HG03280 (cell line): ENCODE data around the gene RGL1.

Experiments
- ATAC-seq: cut with Tn5 transposase; IDR thresholded peaks from one replicate; pipeline ENCODE4 v1.9.1; 2021; ENCODE audit warnings: mild to moderate bottlenecking, moderate library complexity; ENCODE audit not compliant: unreplicated experiment

RGL1 gene

DNA sequence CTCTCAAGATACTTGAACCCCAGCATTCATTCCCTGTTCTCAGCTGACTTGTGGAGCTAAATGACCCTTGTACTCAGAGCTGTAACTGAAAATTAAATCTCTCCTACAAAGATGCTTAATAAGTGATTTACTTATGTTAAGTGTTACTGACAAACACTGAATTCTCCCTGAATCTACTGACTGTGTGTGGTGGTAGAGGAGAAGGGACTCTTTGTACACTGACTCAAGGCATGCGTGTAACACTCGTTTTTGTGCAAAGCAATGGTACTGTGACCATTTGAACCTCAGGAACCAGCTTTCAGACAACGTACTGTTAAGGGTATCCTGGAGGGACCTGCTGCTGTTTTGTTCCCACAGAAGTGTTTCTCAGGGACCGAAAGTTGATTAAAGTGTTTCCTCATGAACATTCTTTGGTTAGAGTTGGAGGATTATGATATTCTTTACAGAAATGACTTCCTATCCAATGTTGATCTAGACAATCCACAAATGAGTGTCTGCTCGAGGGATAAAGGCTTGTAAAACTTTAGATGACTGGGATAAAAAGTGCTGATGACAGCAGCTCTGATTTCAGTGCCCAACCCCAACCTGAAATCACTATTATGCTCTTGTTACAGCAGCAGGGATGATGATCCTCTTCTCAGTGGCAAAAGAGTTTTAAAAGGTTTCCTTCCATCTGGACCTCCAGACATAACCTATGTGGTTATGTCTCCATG lies 12.8 kb downstream of the RGL1 start:
- no peak for ATAC-seq

DNA sequence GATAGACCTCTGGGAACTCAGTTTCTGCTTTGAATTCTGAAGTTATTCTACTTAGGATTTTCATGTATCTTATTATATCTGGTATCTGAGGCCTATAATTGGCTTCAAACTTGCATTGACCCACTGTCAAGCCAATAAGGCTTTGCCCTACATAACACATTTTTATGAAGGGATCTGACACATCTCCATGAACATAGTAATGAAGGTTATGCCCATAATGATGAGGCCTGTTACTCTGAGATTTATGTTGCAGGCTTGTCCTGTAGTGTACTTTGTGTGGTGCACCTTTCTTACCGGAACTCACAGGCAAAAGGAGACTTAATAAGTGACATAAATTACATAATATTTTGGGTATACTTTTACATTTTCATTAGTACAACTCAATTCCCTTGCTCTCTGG lies 14.1 kb downstream of the RGL1 start:
- ATAC-seq: no peak

DNA sequence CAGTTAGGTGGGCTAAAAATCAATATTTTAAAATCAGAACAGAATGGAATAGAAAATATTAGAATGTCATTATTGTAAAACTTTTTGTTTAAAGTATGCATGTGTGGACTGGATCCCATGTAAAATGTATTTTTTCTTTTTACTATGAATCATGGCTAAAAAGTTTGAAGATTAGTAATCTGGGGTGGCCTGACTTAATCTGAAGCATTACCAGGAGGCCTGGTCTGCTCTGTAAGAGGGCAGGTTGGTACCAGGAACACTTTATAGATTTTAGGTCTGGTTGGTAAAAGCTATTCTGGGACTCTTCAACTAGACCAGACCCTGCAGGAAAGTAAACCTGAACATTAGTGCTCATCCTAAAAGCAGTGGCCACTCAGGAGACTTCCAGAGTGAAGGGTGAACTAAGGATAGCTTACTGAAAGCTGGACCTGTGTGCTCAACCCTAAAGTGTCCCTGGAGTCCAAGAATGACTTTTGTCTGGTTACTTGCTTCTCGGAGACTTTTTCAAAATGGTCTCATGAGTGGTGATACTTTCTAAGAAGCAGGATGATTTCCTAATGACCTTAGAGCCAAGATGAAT lies 16.5 kb downstream of the RGL1 start:
- ATAC-seq: no peak

DNA sequence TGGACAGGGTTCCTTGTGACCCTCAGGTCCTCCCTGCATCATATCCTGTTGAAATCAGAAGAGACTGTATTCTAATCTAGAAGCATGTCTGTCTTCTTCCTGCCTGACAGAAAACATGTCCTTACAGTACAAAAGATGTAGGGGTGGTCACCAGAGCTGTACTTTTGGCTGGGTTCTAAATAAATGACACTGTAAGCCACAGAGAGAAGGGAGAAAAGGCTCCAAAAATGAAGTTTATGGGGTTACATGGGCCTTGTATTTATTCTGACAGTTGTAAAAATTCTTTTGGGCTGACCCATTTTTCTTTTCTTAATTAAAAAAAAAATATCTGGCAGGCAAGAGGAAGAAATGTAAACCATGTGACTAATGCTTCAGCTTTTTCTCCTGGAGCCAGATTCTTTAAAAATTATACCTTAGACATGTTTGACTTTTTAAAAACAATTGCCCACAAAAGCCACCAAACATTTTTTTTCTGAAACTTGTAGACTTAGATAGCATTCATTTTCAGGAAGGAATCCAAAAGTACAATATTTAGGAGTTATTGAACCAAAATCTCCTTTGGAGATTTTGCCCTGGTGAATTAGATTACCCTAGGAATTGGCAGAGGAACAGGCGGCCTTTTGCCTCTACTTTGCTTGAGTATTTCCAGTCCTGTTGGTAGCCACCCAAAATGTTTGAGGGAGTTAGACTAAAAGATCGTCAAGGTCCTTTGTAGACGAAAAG lies 17.1 kb downstream of the RGL1 start:
- no peak for ATAC-seq

DNA sequence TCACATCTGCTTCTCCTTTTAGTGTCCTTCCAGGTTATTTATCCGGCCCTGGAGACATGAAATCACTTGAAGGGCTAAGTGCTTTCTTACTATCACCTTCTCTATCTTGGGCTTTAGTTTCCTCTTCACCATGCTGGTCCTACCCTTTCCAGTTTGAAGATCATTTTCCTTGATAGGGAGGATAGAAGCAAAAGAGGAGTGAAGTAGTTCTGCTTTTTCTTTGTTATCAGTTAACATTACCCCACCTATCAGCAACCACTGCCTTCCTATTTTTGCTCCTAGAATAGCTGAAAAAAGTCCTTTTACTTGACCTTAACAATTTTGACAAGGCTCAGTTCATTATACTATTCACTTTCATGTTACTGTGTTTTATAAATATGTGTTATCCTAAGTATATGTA lies 19.4 kb downstream of the RGL1 start:
- no peak for ATAC-seq

DNA sequence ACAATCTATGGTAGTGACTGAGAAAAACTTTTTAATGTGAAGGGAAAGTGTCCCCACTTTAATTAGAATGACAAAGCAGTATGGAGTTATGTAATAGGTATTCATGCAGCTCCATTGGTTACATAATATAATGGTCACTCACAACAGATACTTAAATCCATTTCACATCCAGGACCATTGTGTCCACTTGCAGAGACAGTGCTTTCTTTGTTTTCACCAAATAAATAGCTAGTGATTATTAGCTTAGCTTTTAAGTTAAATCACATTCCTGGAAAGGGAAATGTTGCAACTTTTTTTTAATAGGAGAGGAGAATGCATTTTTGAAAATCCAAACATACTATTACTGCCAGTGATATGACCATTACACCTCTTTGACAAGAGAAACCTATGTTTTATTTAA lies 22.9 kb downstream of the RGL1 start:
- no peak for ATAC-seq

DNA sequence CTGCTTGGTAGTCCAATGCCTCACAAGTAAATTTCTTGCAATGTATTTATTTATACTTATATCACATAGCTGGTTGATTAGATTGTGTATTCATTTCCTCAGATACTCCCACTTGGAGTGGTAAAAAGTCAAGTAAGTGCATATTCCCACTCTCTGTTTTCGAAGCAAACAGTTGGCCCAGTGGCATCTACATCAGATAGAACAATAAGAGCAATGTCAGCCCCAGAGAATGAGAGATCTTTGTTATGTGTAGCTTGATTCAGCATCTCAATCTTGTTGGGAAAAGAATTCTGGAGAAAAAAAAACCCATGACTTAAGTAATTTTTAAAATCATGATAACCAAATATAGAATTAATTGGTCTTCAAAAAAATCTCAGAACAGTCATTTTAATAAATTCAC lies 25.5 kb downstream of the RGL1 start:
- ATAC-seq: no peak

DNA sequence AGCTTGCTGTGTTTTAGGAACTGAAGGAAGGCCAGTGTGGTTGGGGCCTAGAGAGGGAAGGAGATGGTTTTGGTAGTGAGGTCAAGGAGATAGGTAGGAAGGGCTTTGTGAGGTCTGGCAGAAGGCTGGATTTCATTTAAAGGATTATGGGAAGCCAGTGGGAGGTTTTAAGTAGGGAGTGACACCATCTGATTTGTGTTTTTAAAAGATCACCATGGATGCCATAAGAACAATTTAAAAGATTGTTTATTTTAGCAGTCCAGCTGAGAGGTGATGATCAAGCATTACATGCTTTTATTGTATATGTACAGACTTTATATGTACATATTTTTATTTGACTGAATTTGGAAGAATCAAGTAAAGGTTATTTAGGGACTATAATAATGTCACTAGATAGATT lies 26.4 kb downstream of the RGL1 start:
- ATAC-seq: no peak

DNA sequence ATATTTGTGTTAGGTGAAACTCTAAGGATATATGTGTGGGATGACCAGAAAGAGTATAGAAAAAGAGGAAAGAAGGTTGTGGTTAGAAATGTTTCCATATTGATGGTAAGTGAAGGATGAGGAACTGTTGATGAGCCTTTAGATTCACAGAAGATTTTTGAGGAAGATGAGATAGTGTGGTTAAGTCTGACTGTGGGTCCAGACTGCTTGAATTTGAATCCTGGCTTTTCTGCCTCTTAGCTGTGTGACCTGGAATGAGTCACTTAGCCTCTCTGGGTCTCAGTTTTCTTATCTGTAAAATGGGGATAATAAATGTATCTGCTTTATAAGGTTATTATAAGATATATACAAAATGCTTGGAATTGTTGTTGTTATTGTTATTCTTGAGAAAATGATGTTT lies 27.5 kb downstream of the RGL1 start:
- no peak for ATAC-seq

DNA sequence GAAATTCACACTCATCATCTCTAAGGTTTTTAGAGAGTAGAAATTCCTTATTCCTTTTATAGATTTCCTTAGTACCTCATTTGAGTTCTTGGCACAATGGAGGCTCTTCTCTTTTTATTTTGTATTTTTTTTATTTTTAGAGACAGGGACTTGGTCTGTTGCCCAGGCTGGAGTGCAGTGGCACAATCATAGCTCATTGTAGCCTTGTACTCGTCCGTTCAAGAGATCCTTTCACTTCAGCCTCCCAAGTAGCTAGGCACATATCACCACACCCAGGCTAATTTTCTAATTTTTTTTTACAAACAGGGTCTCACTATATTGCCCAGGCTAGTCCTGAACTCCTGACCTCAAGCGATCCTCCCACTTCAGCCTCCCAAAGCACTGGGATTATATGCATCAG lies 29.6 kb downstream of the RGL1 start:
- ATAC-seq: no peak

DNA sequence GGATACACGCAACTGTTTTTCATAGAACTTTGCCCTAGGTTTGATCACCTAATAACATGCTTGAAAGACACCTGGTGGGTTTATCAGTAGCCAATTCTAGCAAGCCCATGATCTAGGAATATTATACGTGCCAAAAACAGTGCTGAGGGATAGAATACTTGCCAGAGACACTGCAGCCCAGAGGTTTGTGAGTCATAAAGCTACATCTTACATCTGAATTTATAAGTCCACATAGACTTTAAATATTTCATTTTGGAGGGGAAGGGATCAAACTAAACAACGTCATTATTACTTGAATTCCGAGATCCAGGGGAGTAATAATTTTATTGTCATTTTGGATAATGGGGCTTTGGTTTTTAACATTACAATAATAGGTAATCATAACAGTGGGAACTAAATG lies 31.7 kb downstream of the RGL1 start:
- ATAC-seq: no peak

DNA sequence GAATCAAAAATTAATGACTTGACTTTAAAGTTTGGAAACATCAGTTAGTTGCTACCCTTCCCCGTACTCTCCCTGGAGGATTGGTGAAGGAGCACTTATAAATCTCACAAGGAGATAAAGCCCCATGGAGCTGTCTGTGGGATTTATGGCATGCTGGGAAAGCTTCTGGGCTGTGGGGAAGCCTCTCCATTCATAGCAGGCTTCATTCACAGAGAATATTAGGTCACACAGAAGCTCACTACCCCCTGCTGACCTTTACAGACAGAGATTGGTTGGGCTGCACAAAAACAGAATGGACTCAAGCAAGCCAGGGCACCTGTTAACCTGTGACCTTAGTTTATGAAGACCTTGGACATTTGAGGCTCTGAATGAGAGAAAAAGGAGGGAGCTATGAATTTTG lies 32.1 kb downstream of the RGL1 start:
- no peak for ATAC-seq

DNA sequence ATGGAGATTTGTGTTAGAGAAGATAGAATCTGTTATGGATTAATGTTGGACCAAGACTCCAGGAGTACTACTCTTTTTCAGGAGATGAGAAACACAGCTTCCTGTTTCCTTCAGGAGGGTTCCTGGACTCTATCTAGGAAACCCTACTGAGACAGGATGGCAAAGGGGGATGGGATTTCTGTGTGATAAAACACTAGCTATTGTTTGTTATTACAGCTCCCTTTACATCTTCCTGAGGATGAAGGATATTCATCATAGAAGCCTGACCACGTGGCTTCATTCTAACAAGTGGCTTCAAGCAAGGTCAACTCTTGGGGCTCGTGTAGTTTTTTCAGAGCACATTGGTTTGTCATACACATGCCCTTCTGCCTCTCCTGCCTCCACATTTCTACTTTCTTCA lies 33.3 kb downstream of the RGL1 start:
- no peak for ATAC-seq

DNA sequence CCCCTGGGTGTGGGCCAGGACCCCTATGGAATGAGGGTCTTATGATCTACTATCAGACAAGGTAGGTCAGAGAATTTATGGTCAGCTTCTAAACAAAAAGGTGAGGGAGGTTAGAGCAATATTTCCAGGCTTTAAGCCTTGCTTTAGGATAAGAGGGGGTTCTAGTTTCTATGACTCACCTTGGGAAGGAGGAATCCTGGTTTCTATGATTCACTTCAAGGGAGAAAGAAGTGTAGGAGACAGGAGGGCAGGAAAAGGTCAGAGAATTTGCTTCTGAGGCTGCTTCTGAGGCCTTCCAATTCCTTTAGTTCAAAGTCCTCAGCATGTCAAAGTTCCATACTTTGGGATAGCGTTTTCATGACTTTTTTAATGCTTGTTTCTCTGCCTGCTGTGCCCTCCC lies 35.2 kb downstream of the RGL1 start:
- no peak for ATAC-seq

DNA sequence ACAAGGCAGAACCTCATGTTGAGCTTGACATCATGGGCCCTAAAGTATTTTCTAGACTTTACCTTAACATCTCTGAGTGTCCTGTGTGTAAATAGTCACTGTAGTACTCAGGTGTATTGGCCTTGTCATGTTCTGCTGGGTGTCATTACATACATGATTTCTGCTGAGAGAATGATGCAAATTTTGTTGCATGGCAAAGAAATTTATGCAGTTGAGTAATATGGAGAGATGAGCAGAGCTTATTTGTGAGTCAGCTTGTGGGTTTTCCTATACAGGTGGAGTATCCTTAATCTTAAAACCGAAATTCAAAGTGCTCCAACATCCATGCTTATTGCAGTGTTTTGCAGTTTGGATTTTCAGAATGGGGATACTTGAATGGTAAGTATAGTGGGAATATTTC lies 36.6 kb downstream of the RGL1 start:
- ATAC-seq: peak; percentile 43

DNA sequence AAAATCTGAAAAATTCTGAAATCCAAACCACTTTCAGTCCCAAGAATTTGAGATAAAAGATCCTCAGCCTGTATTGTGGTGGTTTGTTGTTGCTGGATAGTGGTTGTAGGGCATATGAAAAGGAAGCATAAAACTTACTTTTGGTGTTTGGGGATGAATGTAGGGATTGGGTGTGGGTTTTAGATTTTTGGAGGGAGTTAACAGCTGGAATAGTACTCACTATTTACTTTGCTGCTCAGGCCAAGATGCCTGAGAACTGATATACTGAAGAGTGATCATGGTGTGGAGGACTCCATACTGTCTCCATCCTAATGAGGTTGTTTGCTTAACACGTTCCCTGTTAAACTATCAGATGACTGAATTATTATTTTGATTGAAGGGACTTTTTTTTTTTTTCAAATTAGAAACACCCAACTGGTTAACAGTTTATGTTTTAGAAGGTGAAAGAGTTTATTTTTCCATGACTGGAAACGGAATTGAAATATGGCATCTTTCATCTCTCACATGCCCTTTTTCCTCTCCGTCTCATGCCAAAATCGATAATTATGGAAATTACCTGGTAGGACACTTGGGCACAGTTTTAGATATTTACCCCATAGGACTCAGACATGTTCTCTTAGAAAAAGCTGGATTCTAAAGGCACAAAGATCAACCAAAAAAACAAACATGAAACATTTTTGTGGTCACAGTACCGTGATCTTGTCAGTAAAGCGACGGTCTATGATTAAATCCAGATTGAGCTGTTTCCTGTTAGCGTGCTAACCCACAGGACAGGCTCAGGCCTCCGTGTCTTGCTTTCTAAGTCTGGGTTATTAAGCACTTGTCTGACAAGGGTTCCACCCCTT lies 37.3 kb downstream of the RGL1 start:
- peak; percentile 81 for ATAC-seq

DNA sequence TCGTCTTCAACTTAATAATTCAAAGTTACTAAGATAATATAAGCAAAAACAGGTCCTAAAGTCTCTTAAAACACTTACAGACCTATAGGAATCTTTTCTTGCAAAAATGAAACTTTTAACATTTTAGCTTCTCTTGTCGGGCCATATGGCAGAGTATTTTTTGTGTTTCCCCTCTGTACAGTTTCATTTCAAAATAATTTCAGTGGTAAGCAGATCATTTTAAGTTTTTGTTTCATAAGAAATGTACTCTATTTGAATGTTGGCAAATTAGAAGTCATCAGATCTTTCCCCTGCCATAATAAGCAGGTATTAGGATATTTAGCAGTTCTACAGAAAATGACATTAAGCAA lies 37.9 kb downstream of the RGL1 start:
- ATAC-seq: peak; percentile 48

DNA sequence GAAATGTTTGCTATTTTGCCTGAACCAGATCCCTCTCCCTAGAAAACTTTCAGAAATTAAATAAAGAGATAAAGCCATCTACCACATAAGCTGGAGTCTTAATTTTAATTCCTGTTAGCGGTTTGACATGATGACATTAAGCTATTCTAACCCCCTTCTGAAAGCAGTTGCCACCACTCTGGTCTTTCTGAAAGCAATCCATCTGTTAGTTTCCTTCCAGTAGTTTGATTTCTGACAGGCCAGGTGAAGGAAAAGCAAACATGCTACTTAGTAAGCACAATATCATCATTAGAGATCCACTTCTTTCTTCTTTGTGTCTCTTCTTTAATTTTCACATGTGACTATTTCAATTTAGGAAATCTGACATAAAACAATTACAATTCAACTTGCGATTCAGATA lies 39.9 kb downstream of the RGL1 start:
- no peak for ATAC-seq

DNA sequence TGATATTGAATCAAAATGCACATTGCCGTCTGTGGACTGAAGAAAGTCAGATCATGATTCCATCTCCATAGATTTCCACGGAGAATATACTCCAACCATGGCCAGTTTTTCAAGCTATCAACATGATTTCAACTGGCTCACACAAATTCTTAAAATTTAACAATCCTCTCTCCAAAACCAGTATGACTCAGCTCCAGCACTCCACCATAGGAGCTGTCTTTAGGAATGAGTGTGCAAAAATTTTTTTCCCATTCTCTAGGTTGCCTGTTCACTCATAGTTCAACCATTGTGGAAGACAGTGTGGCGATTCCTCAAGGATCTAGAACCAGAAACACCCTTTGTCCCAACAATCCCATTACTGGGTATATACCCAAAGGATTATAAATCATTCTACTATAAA lies 40.8 kb downstream of the RGL1 start:
- no peak for ATAC-seq

DNA sequence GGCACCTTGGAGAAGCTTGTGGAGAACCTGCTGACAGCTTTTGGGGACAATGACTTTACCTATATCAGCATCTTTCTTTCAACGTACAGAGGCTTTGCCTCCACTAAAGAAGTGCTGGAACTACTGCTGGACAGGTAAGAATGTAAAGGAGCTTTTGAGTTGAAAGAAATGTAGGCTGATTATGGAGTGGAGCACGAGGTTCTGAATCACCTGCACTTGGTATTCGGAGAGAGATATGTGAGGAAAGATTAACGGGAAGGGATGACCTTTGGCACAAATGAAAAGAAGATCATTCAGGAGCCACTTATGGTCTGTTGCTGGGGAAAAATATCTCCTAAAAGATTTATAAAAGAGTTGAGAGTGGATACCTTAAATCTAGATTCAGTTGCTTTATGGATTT lies 42.7 kb downstream of the RGL1 start:
- ATAC-seq: no peak

DNA sequence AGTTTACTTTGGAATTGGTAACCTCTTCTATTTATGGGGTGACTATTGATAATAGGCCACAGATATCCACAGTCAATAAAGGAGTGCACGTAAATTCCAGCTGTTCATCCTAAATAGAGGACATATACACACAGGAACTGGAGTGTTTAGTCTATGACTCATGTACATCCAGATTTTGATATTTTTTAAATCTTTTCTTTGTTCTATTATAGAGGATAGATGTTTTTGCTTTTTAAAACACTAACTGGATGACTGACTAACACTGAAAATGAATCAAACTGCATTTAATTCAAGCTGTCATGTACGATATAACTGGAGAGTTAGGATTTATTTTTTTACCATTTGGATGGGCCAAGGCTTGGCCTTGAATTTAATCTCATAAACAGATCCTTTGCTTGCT lies 45.9 kb downstream of the RGL1 start:
- no peak for ATAC-seq

DNA sequence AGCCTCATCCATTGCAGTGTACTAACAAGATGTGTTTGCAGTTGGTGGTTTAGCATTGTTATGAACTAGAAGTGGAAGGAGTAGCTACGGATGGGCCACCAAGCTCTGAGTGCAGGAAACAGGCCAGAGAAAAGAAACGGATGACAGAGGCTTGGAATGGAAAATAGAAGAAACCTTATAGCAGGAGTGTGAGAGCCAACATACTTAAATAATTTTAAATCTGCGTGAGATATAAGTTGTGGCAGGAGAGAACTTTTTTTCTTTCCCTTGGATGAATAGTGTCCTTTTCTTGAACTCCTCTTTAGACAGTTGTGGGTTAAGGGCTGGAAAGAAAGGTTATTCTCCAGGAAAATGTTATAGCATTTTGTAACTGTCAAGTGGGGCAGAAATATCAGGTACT lies 54.2 kb downstream of the RGL1 start:
- no peak for ATAC-seq
